GM19351 (cell line): ENCODE measurements around the gene SMARCA1.

Source experiments
- ATAC-seq: cut with Tn5 transposase; IDR thresholded peaks from one replicate; pipeline ENCODE4 v1.9.1; 2021; ENCODE audit warnings: mild to moderate bottlenecking, moderate library complexity; ENCODE audit not compliant: unreplicated experiment

Gene SMARCA1

DNA sequence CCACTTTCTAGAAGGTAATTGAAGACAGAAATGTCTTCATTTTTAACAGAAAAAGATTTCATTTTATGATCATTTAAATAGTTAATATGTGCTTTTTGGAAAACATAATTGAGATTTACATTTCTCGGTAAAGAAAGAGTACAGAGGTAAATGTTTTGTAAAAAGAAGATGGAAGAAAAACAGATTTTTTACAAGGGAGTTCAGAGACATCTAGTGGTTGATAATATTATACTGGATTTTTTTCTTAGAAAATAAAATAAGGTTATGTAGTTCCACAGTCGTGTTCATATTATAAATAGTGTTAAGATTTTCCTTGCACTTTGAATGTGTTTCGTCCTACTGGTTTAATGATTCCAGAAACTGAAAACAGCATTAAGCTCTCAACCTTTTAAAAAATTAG, 60.6 kb downstream of the SMARCA1 start:
- no peak for ATAC-seq

DNA sequence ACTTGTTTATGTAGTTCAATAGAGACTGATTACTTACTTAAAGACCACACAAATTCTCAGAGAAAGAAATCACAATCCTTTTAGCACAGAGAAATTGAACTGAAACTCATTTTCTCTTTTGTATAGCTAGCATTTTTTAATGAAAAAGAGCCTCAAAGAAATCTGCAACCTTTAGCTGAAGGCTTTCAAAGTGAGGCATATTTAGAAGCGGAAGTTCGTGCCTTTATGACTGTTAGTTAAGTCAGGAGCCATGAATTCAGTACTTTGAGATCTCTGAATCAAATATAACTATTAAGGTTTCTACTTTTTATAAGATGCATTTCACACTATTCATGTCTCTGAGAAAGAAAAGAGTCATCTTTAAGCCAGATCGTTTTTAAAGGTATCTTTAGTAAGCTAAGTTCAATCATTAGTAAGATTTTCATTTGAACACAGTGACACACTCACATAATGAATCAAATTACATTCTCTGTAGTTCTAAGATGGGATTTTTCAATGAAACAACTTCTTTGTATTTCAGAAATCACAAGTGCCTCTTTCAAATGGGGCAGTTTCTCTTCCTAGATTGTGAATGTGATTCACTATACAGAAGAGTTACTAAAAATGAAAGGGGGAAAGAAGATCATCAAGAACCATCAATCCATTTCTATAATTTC, 61.4 kb downstream of the SMARCA1 start:
- ATAC-seq: no peak

DNA sequence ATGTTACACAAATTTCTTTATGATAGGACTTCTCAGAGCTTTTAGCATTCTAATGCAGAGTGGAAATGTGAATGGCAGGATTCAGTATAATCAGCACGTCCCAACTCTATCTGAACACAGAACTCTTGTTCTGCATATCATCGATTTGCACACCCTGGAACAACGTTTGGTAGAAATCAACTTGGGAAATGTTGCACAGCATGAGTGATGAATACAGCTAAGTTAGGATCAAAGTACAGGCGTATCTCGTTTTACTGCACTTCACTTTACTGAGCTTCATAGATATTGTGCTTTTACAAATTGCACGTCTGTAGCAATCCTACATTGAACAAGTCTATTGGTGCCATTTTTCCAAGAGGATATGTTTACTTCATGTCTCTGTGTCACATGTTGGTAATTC, 70.8 kb downstream of the SMARCA1 start:
- ATAC-seq: no peak

DNA sequence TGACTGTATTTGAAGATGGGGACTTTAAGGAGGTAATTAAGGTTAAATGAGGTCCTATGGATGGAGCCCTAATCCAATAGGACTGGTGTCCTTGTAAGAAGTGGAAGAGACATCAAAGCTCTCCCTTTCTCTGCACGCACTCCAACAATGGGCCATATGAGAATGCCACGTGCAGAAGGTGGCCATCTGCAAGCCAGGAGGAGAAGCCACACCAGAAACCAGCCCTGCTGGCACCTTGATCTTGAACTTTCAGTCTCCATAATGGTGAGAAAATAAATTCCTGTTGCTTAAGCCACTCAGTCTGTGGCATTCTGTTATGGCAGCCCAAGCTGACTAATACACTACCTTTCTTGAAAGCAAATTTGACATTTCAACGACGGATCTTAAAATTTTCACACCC, 73.2 kb downstream of the SMARCA1 start:
- ATAC-seq: no peak

DNA sequence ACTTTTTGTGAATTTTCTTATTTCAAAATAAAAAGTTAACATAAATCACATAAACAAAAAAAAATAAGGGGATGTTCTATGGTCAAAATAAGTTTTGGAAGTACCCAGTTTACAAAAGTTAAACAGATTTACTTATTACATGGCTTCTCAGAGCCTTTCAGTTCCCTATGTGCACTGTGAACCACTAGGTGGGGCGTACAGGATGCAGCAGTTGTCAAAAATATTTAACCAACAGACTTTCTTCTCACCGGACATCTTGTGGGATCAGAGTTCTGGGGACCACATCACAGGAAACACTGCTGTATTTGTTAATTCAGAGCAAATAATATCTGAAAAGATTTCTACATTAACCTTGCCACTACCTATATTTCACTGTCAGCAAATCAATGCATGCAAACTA, 74.1 kb downstream of the SMARCA1 start:
- no peak for ATAC-seq

DNA sequence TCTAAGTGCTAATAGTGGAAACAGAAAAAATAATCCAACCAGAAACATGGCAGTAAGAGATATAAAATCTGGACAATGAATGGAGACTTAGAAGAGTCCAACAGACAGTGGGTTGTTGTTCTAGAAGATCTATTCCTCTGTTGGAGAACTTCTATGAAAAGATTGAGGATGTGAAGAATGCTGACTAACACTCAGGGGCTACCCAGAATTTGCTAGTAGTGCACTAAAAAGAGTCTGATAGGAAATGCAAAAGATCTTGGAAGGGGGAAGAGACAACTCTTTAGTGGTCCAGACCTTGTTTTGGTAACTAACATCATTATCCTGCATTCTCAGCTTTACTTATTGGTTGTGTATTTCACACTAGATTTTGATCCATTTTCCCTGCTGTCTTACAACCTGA, 77.9 kb downstream of the SMARCA1 start:
- ATAC-seq: no peak

DNA sequence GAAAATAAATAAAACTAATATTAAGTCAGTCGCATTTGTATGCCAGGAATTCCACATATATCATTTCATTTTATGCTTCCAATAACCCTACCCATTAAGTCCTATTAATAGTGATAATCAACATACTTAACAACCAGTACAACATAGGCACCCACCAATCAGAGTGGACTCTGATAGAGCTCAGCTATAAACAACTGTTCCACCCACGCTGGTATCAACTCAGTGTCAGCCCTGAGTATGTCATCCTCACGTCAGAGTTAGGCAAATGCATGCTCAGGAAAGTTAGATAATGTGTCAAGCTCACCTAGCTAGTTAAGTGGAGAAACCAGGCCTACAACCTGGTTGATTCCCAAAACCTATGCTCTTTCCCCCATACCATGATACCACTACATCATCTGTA, 89.3 kb downstream of the SMARCA1 start:
- ATAC-seq: no peak

DNA sequence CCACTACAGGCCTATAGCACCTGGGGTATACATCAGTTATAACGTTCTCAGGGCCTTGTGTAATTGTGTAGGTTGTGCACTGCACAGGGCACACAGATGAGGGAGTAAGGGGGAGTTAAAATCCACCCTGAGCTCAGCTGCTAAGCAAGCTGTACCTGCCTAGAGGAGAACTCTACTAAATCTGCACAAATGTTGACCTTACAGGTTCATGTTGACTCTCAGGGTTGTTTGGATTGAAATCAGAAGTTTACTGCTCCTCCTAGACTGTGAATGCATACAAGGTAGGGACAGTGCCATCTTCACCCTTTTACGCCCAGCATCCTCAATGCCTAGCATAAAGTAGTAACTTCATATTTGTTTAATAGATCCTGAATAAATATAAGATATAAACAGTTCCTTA, 89.8 kb downstream of the SMARCA1 start:
- ATAC-seq: no peak

DNA sequence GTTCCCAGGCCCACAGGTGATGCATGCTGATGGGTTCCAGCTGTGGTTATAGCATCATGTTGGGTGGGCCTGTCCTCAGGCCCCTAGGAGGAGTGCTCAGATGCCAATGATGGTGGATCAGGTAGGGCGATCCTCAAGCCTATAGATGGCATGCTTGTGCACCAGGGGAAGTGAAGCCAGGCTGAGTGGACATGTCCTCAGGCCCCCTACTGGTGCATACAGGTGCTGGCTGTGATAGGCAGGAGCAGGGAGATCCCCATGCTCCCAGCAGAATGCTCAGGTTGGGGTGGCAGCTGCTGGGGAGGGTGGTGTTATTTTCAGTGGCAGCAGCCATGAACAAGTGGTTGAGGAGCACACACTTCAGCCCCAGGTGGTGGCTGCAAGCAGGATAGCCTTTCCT, 96.0 kb downstream of the SMARCA1 start:
- no peak for ATAC-seq

DNA sequence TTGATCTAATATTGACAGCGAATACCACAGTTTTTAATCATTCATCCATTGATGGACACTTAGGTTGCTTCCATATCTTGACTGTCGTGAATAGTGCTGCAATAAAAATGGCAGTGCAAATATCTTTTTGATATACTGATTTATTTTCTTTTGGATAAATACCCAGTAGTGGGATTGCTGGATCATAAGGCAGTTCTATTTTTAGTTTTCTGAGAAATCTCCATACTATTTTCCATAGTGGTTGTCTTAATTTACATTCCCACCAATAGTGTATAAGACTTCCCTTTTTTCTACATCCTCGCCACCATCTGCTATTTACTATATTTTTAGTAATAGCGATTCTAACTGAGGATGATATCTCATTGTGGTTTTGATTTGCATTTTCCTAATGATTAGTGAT, 100.1 kb downstream of the SMARCA1 start:
- no peak for ATAC-seq

DNA sequence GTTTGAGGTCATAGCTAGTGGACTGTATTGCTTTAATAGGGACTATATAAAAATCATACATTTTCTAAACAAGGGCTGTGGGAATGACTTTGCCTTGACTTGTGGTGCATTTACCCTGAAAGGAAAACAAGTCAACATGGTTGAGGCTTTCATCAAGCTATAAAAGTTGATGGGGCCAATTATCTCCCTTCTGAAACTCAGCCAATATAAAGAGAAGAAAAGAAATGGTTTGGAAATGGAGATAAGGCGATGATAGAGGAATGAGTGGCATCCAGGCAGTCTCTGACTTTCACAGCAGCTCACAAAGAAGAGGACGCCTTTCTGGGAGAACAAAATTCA, 118.7 kb downstream of the SMARCA1 start:
- ATAC-seq: no peak

DNA sequence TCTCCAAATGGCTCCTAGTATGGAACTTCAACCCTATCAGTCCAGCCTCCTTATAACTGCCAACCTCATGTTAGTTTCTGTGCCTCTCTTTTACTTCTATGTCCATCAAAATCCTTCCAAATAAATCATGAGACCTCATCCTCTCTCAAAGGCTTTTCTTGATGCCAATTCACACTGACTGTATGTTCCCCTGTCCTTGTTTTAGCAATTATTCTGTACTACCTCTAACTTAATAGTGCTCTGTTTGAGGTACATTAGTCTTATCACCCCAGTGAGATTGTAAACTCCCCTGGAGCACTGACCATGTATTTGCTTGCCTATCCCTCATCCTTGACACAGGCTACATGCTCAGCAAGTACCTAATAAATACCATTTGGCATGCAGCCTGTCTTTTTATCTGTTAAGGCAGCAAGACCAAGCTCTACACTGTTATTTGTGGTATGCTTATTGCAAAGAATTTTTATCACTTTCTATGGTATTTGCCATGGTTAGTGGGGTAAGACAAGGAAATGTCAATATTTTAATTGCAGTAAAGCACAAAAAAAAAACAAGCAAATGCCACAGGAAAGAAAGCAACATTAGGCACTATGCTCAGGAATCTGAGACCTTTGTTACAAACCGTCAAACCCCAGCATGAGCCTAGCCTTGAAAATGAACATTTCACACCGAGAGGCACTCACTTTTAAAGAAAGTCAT, 119.2 kb downstream of the SMARCA1 start:
- no peak for ATAC-seq
